Activated CD8-positive, alpha-beta T cell treated with anti-CD3 and anti-CD28 coated beads, Interleukin-2, amount 10 ng/mL, durations not matched to agents 7 days and 5 days (primary cell): ENCODE measurements around the gene TUBA3E. TPM values are rescaled to one million over a fixed set of nuclear protein-coding genes. Genes with fewer than 3 reads are reported as not detected.
A peak's percentile ranks its signal among the peaks of the same experiment; 100 is the strongest.
"Not testable (repeated sequence)": the region's sequence is repeated elsewhere in the genome, so short reads cannot be mapped to it uniquely, and the experiment has no call there.

ENCODE experiments used
- ATAC-seq: fragments of 150-1000 bp; cut with Tn5 transposase; one replicate; pipeline ENCODE4 v1.10.0; 2021; ENCODE audit warnings: moderate library complexity
- CTCF ChIA-PET: fragments of 350-600 bp; sonication (Branson Sonifier 250); formaldehyde crosslinking; loops from one replicate; lab custom pipeline; 2021; ENCODE audit warnings: antibody characterized with exemption; lab: Charles Lee
- POLR2A ChIA-PET: fragments of 350-600 bp; sonication (Branson Sonifier 250); formaldehyde crosslinking; loops from one replicate; lab custom pipeline; 2021; ENCODE audit warnings: antibody characterized with exemption; lab: Charles Lee
- DNase-seq: peaks from one replicate; pipeline ENCODE4 v3.0.0-alpha.2; 2020
- H3K27ac Mint-ChIP-seq: one replicate; pipeline ENCODE4 v1.8.0; 2021; ENCODE audit warnings: mild to moderate bottlenecking, mixed read lengths
- H3K27me3 Mint-ChIP-seq: one replicate; pipeline ENCODE4 v1.8.0; 2021; ENCODE audit warnings: low read depth, mixed read lengths
- H3K36me3 Mint-ChIP-seq: one replicate; pipeline ENCODE4 v1.8.0; 2021; ENCODE audit warnings: low read depth, mixed read lengths
- H3K4me1 Mint-ChIP-seq: one replicate; pipeline ENCODE4 v1.8.0; 2021; ENCODE audit warnings: low read depth, mixed read lengths
- H3K4me3 Mint-ChIP-seq: one replicate; pipeline ENCODE4 v1.8.0; 2021; ENCODE audit warnings: mild to moderate bottlenecking, mixed read lengths
- H3K9me3 Mint-ChIP-seq: one replicate; pipeline ENCODE4 v1.8.0; 2022; ENCODE audit warnings: mixed read lengths; ENCODE audit not compliant: insufficient read depth
- total RNA-seq, 2 experiments: library from RNA; stranded (reverse); gene quantifications; one replicate each; pipeline ENCODE4 v1.2.3, GENCODE V29; 2021

The TUBA3E gene
- not detected for total RNA-seq

DNA sequence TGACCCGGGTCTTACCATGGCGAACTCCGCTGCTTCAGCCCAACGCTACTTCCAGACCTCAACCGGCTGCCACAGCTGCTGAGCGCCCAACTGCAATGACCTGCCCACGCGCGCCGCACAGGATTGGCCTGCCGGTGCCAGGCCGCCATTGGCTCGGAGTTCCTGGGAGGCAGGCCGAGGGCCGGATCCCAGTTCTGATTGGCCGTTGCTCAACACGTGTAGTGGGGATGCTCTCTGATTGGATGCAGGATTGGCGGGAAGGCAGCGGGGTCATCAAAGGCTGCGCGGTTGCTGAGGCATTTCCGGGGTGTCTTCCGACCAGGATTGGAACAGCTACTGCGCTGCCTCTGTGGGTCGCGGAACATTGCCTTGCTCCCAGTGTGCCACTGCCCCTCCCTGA lies at the start of gene TUBA3E:
Gene TUBA3E (minus strand): TSS at position 97 of the 400 bp plus-strand sequence. CDS start 79 bp downstream, at position 18.
- no peak for ATAC-seq
- H3K9me3 Mint-ChIP-seq, result no peaks in the 10 kb centered on the region
- no peaks in the 10 kb centered on the region for H3K4me1 Mint-ChIP-seq
- H3K4me3 Mint-ChIP-seq, result no peak within 1 kb of the TSS
- no peak for DNase-seq
- peaks cover 2% of the 10 kb centered on the region for H3K27me3 Mint-ChIP-seq
- ChIA-PET CTCF (no interaction called here), POLR2A (no interaction called here)
- H3K36me3 Mint-ChIP-seq, result no peaks in the 10 kb centered on the region
- no peak within 1 kb of the TSS for H3K27ac Mint-ChIP-seq

DNA sequence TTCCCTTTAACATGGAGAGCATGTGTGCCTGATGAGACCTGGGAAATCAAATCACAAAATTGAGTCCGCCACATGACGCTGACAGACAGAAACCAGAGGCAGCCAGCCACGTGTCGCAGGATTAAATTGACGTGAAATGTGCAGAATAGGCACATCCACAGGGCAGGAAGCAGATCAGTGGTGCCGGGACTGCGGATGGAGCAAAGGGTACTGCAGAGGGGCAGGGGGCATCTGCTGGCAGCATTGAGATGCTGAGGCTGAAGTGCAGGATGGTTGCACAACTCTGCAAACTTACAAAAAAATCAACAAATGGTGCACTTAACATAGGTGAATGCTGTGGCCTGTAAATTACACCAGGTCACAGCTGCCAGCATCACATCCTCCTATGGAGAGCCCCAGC lies 48.2 kb upstream of the TUBA3E start:
- ATAC-seq, result no peak
- H3K9me3 Mint-ChIP-seq, result no peaks in the 10 kb centered on the region
- no peaks in the 10 kb centered on the region for H3K36me3 Mint-ChIP-seq
- H3K4me1 Mint-ChIP-seq, result no peaks in the 10 kb centered on the region
- peaks cover 22% of the 10 kb centered on the region for H3K27me3 Mint-ChIP-seq
- ChIA-PET POLR2A (no interaction called here), CTCF (no interaction called here)
- no peak overlapping the region for H3K27ac Mint-ChIP-seq
- no peak for DNase-seq
- no peak overlapping the region for H3K4me3 Mint-ChIP-seq

DNA sequence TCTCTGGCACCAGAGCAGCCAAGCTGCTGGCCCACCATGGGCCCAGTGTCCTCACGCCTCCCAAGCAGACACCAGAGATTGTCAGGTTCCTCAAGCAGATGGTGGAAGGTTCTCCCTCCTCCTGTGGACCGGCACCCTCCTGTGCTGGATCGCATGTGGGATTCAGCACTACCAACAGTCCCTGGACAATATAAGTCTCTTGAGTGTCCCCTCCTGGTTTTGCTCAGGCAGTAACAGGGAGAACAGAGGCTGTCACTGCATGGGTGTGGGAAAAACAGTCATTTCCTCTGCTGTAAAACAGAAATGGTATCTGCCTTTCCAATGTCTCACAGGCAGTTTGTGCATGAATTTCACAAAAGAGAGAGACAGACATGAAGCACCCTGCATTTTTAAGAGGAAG lies 47.7 kb upstream of the TUBA3E start:
- Mint-ChIP-seq H3K9me3 (no peaks in the 10 kb centered on the region), H3K4me3 (no peak overlapping the region), H3K27ac (no peak overlapping the region), H3K36me3 (no peaks in the 10 kb centered on the region), H3K27me3 (peaks cover 19% of the 10 kb centered on the region), H3K4me1 (no peaks in the 10 kb centered on the region)
- DNase-seq (no peak), ATAC-seq (no peak)
- ChIA-PET CTCF (no interaction called here), POLR2A (no interaction called here)

DNA sequence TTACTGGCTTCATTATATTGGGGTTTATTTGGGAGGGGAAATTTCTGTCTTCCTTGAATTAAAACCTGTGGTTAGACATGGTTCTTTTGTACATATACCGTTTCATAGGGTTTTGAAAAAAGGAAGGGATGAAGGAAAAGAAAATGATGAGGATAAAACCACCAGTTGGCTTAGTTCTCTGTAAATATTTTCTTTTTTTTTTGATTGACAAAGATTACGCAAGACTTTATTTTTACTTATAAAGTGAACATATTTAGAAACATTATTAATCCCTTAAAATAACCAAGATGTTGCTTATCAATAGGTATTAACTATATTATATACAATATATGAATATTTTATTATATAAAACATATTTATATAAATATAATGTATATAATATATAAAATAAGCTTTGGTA lies 45.1 kb upstream of the TUBA3E start:
- no peaks in the 10 kb centered on the region for H3K9me3 Mint-ChIP-seq
- CTCF ChIA-PET, result no interaction called here
- POLR2A ChIA-PET, result no interaction called here
- no peaks in the 10 kb centered on the region for H3K4me1 Mint-ChIP-seq
- ATAC-seq (no peak), DNase-seq (no peak)
- no peak overlapping the region for H3K4me3 Mint-ChIP-seq
- no peaks in the 10 kb centered on the region for H3K36me3 Mint-ChIP-seq
- peaks cover 12% of the 10 kb centered on the region for H3K27me3 Mint-ChIP-seq
- no peak overlapping the region for H3K27ac Mint-ChIP-seq

DNA sequence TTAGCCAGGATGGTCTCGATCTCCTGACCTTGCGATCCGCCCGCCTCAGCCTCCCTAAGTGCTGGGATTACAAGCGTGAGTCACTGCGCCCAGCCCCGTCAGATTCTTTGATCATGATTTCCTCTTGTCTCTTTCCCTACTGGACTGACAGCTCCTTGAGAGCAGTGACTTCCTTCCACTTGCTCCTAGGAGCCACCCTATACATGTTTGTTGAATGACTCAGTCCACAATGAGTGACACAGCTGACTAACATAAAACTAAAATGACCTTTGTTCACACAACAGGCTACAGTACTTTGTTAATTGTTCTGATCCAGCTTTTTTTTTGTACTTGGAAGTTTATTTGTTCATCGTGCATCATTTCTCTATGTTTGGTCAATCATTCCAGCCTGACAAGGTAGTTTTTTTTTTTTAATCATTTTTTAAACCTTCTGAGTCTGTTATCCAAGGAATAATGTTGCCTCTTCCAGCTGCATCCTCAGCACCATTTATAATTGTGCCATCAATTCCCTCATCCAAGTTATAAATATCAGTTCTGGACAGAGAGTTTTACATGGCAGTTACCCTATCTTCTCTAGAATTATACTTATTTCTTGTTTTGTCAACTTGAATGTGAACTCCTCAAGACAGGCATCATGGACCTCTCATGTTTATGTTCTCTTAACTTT lies 42.9 kb upstream of the TUBA3E start:
- ChIA-PET POLR2A (no interaction called here), CTCF (no interaction called here)
- ATAC-seq (no peak), DNase-seq (no peak)
- H3K27ac Mint-ChIP-seq, result no peak overlapping the region
- H3K4me3 Mint-ChIP-seq, result no peak overlapping the region
- peaks cover 6% of the 10 kb centered on the region for H3K27me3 Mint-ChIP-seq
- no peaks in the 10 kb centered on the region for H3K9me3 Mint-ChIP-seq
- H3K4me1 Mint-ChIP-seq, result no peaks in the 10 kb centered on the region
- H3K36me3 Mint-ChIP-seq, result no peaks in the 10 kb centered on the region

DNA sequence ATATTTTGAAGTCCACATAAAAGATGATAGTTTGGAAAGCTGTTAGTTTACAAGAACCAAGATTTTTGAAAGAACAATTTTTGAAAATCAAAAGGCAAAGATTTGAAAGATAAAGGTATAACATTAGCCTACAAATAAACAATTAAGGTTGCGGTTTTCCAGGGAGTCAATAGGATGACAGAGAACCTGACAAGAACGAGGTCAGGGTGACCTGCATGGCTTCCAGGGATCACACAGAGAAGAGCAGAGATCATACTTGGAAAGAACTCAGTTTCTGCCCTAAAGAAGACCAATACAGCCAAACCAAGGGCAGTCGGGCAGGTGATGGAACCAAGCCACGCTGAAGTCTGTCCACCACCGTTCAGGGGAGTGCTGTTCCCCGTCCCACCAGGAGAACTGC lies 41.3 kb upstream of the TUBA3E start:
- POLR2A ChIA-PET, H3K27ac Mint-ChIP-seq, H3K4me1 Mint-ChIP-seq, ATAC-seq, H3K4me3 Mint-ChIP-seq, CTCF ChIA-PET, DNase-seq, H3K9me3 Mint-ChIP-seq, H3K27me3 Mint-ChIP-seq, H3K36me3 Mint-ChIP-seq: not testable (repeated sequence)

DNA sequence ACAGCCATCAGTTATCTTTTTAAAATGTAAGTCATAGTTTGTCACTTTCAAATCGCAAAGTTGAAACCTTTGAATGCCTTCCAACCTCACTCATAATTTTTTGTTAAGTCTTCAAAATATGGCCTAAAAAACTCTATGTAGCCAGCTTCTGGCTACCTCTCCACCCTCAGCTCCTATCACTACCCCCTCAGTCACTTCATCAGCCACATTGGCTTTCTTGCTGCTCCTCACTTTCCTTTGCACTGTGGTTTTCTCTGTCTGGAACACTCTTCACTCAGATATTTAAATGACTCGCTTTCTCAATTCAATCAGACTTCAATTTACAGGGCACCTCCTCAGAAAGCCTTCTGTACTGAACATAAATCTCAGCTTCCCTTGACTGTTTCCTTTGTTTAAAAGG lies 34.8 kb upstream of the TUBA3E start:
- ATAC-seq, CTCF ChIA-PET, H3K36me3 Mint-ChIP-seq, H3K27ac Mint-ChIP-seq, H3K4me3 Mint-ChIP-seq, POLR2A ChIA-PET, H3K9me3 Mint-ChIP-seq, DNase-seq, H3K4me1 Mint-ChIP-seq, H3K27me3 Mint-ChIP-seq: not testable (repeated sequence)

DNA sequence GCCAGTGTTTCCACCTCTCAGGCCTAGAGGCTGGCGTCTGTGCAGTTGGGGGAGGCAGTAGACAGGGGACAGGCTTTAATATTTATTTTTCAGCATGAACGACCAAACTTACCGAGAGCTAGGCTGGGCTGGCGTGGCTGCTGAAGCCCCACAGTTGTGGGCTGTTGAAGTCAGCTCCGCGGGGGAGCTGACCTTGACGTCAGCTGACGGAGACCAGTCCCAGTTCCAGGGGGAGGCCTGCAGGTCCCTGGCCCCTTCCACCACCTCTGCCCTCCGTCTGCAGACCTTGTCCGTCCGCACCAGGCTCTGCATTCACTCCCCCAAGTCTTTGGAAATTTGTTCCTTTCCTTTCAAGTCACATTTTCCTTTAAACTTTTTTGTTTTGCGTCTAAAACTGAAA lies 33.4 kb upstream of the TUBA3E start:
- ATAC-seq (no peak), DNase-seq (no peak)
- Mint-ChIP-seq H3K4me1 (no peaks in the 10 kb centered on the region), H3K27me3 (peaks cover 3% of the 10 kb centered on the region), H3K4me3 (no peak overlapping the region), H3K36me3 (no peaks in the 10 kb centered on the region), H3K27ac (no peak overlapping the region), H3K9me3 (no peaks in the 10 kb centered on the region)
- POLR2A ChIA-PET, result no interaction called here
- CTCF ChIA-PET, result no interaction called here

DNA sequence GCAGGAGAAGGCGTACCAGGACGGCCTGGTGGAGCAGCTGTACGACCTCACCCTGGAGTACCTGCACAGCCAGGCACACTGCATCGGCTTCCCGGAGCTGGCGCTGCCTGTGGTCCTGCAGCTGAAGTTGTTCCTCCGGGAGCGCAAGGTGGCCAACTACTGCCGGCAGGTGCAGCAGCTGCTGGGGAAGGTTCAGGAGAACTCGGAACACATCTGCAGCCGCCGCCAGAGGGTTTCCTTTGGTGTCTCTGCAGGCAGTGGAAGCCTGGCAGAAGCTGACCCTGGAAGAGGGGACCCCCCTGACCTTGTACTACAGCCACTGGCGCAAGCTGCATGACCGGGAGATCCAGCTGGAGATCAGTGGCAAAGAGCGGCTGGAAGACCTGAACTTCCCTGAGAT lies 32.7 kb upstream of the TUBA3E start:
- H3K27me3 Mint-ChIP-seq, result not testable (repeated sequence)

DNA sequence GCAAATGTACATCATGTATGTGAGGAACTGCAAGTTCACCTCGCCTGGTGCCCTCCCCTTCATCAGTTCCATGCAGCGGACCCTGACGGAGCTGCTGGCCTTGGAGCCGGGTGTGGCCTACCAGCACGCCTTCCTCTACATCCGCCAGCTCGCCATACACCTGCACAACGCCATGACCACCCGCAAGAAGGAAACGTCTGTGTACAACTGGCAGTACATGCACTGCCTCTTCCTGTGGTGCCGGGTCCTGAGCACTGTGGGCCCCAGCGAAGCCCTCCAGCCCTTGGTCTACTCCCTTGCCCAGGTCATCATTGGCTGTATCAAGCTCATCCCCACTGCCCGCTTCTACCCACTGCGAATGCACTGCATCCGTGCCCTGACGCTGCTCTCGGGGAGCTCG lies 32.1 kb upstream of the TUBA3E start:
- H3K4me3 Mint-ChIP-seq, result not testable (repeated sequence)

More for the DNA sequence above, 32.7 kb upstream of the TUBA3E start:
- DNase-seq, H3K4me3 Mint-ChIP-seq, H3K27ac Mint-ChIP-seq, H3K4me1 Mint-ChIP-seq, H3K9me3 Mint-ChIP-seq, ATAC-seq, H3K36me3 Mint-ChIP-seq, CTCF ChIA-PET, POLR2A ChIA-PET: not testable (repeated sequence)

DNA sequence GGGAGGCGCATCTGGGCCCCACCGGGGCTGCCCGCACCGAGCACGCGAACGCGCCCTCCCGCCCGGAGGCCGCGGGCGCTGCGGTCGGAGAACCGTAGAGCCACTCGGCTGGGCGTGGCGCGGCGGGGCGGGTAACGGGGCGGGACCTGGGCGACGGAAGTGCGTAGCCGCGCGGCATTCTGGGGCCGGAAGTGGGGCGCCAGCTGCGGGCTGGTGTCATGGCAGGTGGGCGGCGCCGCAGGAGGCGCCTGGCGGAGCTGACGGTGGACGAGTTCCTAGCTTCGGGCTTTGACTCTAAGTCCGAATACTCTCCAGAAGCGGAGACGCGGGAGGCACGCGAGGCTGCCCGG lies 30.9 kb upstream of the TUBA3E start:
- H3K9me3 Mint-ChIP-seq, H3K36me3 Mint-ChIP-seq, H3K4me3 Mint-ChIP-seq, H3K27ac Mint-ChIP-seq, CTCF ChIA-PET, ATAC-seq, H3K27me3 Mint-ChIP-seq, POLR2A ChIA-PET, H3K4me1 Mint-ChIP-seq: not testable (repeated sequence)
- peak; percentile 25 for DNase-seq

More for the DNA sequence above, 32.1 kb upstream of the TUBA3E start:
- H3K9me3 Mint-ChIP-seq, CTCF ChIA-PET, ATAC-seq, H3K4me1 Mint-ChIP-seq, POLR2A ChIA-PET, H3K27ac Mint-ChIP-seq, DNase-seq, H3K36me3 Mint-ChIP-seq, H3K27me3 Mint-ChIP-seq: not testable (repeated sequence)

DNA sequence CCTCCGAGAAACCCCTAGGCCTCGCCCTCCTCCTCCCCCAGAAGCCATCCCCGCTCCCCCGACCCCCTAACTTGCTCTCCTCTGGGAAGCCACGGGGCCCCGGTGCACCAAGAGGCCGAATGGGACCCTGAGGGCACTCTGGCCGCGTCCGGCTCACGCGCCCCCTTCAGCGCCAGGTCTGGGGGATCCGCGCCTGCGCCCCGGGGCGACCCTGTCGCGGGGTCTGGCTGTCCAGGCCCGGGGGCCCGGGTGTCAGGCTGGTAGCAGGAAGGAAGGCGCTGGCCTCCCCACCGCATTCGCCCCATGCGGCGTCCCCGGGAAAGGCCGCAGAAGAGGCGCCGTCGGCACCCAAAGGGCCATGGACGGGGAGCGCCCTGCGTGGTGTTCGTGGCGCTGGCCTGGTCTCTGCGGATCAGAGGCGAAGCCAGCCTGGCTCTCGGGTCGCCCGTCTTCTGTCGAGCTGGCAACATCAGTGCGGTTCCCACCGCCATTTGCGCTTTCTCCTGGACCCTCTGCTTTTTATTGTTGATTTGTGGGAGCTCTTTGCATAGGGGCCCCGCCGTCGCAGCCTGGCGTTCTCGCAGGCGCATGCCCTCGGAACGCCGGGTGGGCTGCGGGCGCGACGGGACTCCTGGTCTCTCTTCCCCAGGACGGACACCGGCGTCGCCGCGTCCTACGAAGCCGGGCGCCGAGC lies 30.4 kb upstream of the TUBA3E start:
- CTCF ChIA-PET, H3K27ac Mint-ChIP-seq, H3K4me3 Mint-ChIP-seq, H3K9me3 Mint-ChIP-seq, POLR2A ChIA-PET, H3K4me1 Mint-ChIP-seq, DNase-seq, H3K36me3 Mint-ChIP-seq, ATAC-seq, H3K27me3 Mint-ChIP-seq: not testable (repeated sequence)
